ENCODE measurements around the gene PYGM.

The PYGM gene

GRCh38 chr11:64742889-64743590 lies 16.7 kb downstream of the PYGM start:
- DNase-seq (ENCODE audit: extremely low spot score, insufficient read length, low read depth) (peak; percentile 83), FAIRE-seq (no peak)

GRCh38 chr11:64742087-64742888 lies 17.5 kb downstream of the PYGM start:
- FAIRE-seq (no peak), DNase-seq (ENCODE audit: extremely low spot score, insufficient read length, low read depth) (peak; percentile 26)

GRCh38 chr11:64741375-64742086 lies 18.2 kb downstream of the PYGM start:
- no peak for FAIRE-seq
- DNase-seq (ENCODE audit: extremely low spot score, insufficient read length, low read depth): no peak

- no peak for DNase-seq (ENCODE audit: extremely low spot score, insufficient read length, low read depth)
- FAIRE-seq: no peak
Measured at GRCh38 chr11:64739871-64740270, 19.9 kb downstream of the PYGM start.

- FAIRE-seq: no peak
Measured at GRCh38 chr11:64736654-64737053, 23.1 kb downstream of the PYGM start.

GRCh38 chr11:64735725-64736259 lies 24.0 kb downstream of the PYGM start:
- FAIRE-seq (no peak), DNase-seq (ENCODE audit: extremely low spot score, insufficient read length, low read depth) (no peak)

More at GRCh38 chr11:64736654-64737053, 23.1 kb downstream of the PYGM start:
- no peak for DNase-seq (ENCODE audit: extremely low spot score, insufficient read length, low read depth)

GRCh38 chr11:64734811-64735724 lies 24.7 kb downstream of the PYGM start:
- DNase-seq (ENCODE audit: extremely low spot score, insufficient read length, low read depth): no peak
- FAIRE-seq: no peak

- DNase-seq (ENCODE audit: extremely low spot score, insufficient read length, low read depth) (no peak), FAIRE-seq (no peak)
Measured at GRCh38 chr11:64731601-64732000, 28.2 kb downstream of the PYGM start.

- DNase-seq (ENCODE audit: extremely low spot score, insufficient read length, low read depth) (no peak), FAIRE-seq (no peak)
Measured at GRCh38 chr11:64729851-64730382, 29.9 kb downstream of the PYGM start.

- FAIRE-seq: no peak
- DNase-seq (ENCODE audit: extremely low spot score, insufficient read length, low read depth): no peak
Measured at GRCh38 chr11:64728757-64729365, 30.9 kb downstream of the PYGM start.

GRCh38 chr11:64726867-64727530 lies 32.8 kb downstream of the PYGM start:
- FAIRE-seq (no peak), DNase-seq (ENCODE audit: extremely low spot score, insufficient read length, low read depth) (no peak)

- DNase-seq (ENCODE audit: extremely low spot score, insufficient read length, low read depth): no peak
- FAIRE-seq: no peak
Measured at GRCh38 chr11:64726211-64726641, 33.5 kb downstream of the PYGM start.

- DNase-seq (ENCODE audit: extremely low spot score, insufficient read length, low read depth) (no peak), FAIRE-seq (no peak)
Measured at GRCh38 chr11:64724863-64725532, 34.8 kb downstream of the PYGM start.

GRCh38 chr11:64723907-64724862 lies 35.6 kb downstream of the PYGM start:
- FAIRE-seq: no peak
- no peak for DNase-seq (ENCODE audit: extremely low spot score, insufficient read length, low read depth)

- peak; percentile 89 for FAIRE-seq
Measured at GRCh38 chr11:64723117-64723906, 36.5 kb downstream of the PYGM start, which contains the start of gene NRXN2. Gene NRXN2, minus strand, starts transcription at chr11:64723197. Its CDS starts 9,498 bp downstream, at chr11:64713699.

More at GRCh38 chr11:64723117-64723906, 36.5 kb downstream of the PYGM start, which contains the start of gene NRXN2:
- peak; percentile 92 for DNase-seq (ENCODE audit: extremely low spot score, insufficient read length, low read depth)
